Choroid plexus epithelial cell (primary cell): ENCODE measurements around the gene BRSK2.

Source experiments
- DNase-seq: peaks from one replicate; pipeline ENCODE4 v3.0.0-alpha.2; 2010; ENCODE audit warnings: low read depth
- H3K4me3 ChIP-seq: 2 replicates; pipeline ENCODE4 v1.5.1; 2011; ENCODE audit warnings: low read depth, mild to moderate bottlenecking, control low read depth, low read length, moderate library complexity
- CTCF ChIP-seq: conservative IDR thresholded peaks from 2 replicates; pipeline ENCODE4 v1.5.1; 2011; ENCODE audit warnings: low read depth, mild to moderate bottlenecking, control low read depth, inconsistent platforms, low read length, moderate library complexity

Gene BRSK2

GRCh38 chr11:1367721-1368120 lies 22.0 kb upstream of the BRSK2 start:
- no peak for DNase-seq
- no peak overlapping the region for H3K4me3 ChIP-seq
- TF ChIP-seq CTCF: no peak

GRCh38 chr11:1368216-1368615 lies 21.5 kb upstream of the BRSK2 start:
- H3K4me3 ChIP-seq: no peak overlapping the region
- no peak for DNase-seq
- no peak for TF ChIP-seq CTCF

GRCh38 chr11:1368966-1369365 lies 20.8 kb upstream of the BRSK2 start:
- DNase-seq: no peak
- no peak overlapping the region for H3K4me3 ChIP-seq
- TF ChIP-seq CTCF: no peak

- no peak overlapping the region for H3K4me3 ChIP-seq
- TF ChIP-seq CTCF: no peak
- no peak for DNase-seq
Measured at GRCh38 chr11:1369371-1370005, 20.2 kb upstream of the BRSK2 start.

- no peak for DNase-seq
- TF ChIP-seq CTCF: no peak
- no peak overlapping the region for H3K4me3 ChIP-seq
Measured at GRCh38 chr11:1370186-1371025, 19.3 kb upstream of the BRSK2 start.

- no peak for TF ChIP-seq CTCF
- H3K4me3 ChIP-seq: no peak overlapping the region
- DNase-seq: no peak
Measured at GRCh38 chr11:1371026-1371325, 18.8 kb upstream of the BRSK2 start.

- TF ChIP-seq CTCF: no peak
- H3K4me3 ChIP-seq: no peak overlapping the region
- DNase-seq: no peak
Measured at GRCh38 chr11:1371377-1371776, 18.4 kb upstream of the BRSK2 start.
